Measurements from ENCODE around the gene ATP8B1. TPM values are rescaled to one million over a fixed set of nuclear protein-coding genes. Genes with fewer than 3 reads are reported as not detected.

The ATP8B1 gene
- total RNA-seq: 46.1 and 48.7 TPM in 2 replicates

DNA sequence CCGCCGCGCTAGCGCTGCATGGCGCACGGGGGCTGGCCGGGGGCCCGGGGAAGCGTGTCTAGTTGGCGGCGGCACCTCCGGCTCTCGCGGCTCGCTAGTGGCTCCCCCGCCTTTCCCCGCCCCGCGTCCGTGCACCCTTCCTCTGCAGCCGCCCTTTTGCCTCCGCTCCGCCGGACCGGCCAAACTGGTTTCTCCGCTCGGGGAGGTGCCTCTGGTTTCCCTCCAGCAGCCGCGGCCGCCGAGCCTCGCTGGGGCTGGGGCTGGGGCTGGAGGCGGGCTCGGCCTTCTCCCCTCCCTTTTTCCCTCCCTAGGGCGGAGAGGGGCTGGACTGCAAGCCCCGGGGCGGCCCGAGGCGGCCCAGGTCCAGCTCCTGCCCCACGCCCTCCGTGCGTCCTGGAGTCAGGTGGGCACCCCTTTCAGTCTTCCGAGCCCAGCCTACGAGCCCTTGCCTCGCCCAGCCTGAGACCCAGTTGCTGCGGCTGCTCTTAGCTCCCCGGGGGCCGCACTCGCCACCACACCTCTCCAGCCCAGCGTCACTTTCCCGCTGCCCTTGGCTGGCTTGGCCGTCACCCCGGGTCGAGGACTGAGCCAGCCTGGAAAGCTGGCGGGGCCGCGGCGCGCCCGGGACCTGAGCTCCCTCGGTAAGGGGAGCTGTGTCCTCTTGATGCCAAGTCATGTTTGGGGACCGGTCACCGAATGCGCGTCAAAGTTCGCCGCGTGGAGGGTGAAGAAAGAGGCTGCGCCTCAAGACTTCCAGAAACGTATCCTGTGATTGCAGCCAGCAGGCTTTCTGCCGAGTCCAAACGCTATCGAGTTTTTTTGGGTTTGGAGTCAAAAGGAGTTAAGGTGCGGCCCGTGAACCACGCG lies at the start of gene ATP8B1:
ATP8B1 (minus strand) TSS at position 213 of the 867 bp plus-strand sequence. CDS start 71,508 bp downstream, outside the sequence.

Other genes starting within 250 kb of the ATP8B1 start
- 21.2 and 35.6 TPM in 2 replicates for gene FECH, start 216.6 kb downstream of the ATP8B1 start, total RNA-seq
- 272 and 302 TPM in 2 replicates for gene NARS1, start 181.5 kb downstream of the ATP8B1 start, total RNA-seq
- gene NEDD4L, start 240.9 kb upstream of the ATP8B1 start, total RNA-seq: 6.0 and 6.1 TPM in 2 replicates

Measured in uterine smooth muscle cell (primary cell).